Measurements from ENCODE around the gene GATAD2A. TPM values are rescaled to one million over a fixed set of nuclear protein-coding genes. Genes with fewer than 3 reads are reported as not detected.

Gene GATAD2A
- total and polyA plus RNA-seq, 2 of the 8 experiments (the other 6 are each of a cell fraction or from before 2014, with no cell fraction given) = 38.4 to 205 TPM

- TF ChIP-seq CHD7 (IDR thresholded peaks at IDR 0.05; ENCODE audit: insufficient replicate concordance, low read length) (no peak), TAF1 (IDR thresholded peaks at IDR 0.05; ENCODE audit: low read depth, low read length) (no peak), KDM4A (IDR thresholded peaks at IDR 0.05; ENCODE audit: low read depth, low read length, severe bottlenecking) (no peak), ZNF274 (IDR thresholded peaks at IDR 0.05; ENCODE audit: borderline replicate concordance, extremely low read depth, low read length) (no peak), RFX5 (IDR thresholded peaks at IDR 0.05; ENCODE audit: borderline replicate concordance, low read depth, low read length) (no peak), RBBP5 (IDR thresholded peaks at IDR 0.05; ENCODE audit: borderline replicate concordance, low read depth, low read length) (no peak), CBX8 (IDR thresholded peaks at IDR 0.05; ENCODE audit: borderline replicate concordance, low read depth, low read length) (no peak), SAP30 (IDR thresholded peaks at IDR 0.05; ENCODE audit: insufficient read depth, insufficient replicate concordance, low read length) (no peak), EP300 (IDR thresholded peaks at IDR 0.05; ENCODE audit: borderline replicate concordance in 1 of 2, low read depth in 2 of 2, low read length in 2 of 2) (no peak), HDAC6 (IDR thresholded peaks at IDR 0.05; ENCODE audit: low read depth, low read length) (no peak), TBP (IDR thresholded peaks at IDR 0.05; ENCODE audit: low read depth, low read length) (no peak)
These were observed 4.2 kb downstream of the GATAD2A start (continued) for GRCh38 chr19:19409631-19410030.

Measured in H1 (cell line).